Measurements from ENCODE around the gene ANKRD11. TPM values are rescaled to one million over a fixed set of nuclear protein-coding genes. Genes with fewer than 3 reads are reported as not detected.
"Not testable (repeated sequence)": the region's sequence is repeated elsewhere in the genome, so short reads cannot be mapped to it uniquely, and the experiment has no call there.

Gene ANKRD11
- polyA plus RNA-seq, 3 donors, result 98.3 to 127 (median 111) TPM

- DNase-seq (ENCODE audit: extremely low read depth in 1 of 11, low read depth in 9 of 11, low spot score in 4 of 11), result not testable (repeated sequence)
Observed at GRCh38 chr16:89461890-89462289, 28.5 kb downstream of the ANKRD11 start.

- no peak for DNase-seq (ENCODE audit: extremely low read depth in 1 of 11, low read depth in 9 of 11, low spot score in 4 of 11)
Observed at GRCh38 chr16:89460556-89460955, 29.8 kb downstream of the ANKRD11 start.

- DNase-seq (ENCODE audit: extremely low read depth in 1 of 11, low read depth in 9 of 11, low spot score in 4 of 11), result no peak
Observed at GRCh38 chr16:89458967-89459366, 31.4 kb downstream of the ANKRD11 start.

- DNase-seq (ENCODE audit: extremely low read depth in 1 of 11, low read depth in 9 of 11, low spot score in 4 of 11), result no peak
Observed at GRCh38 chr16:89458551-89458950, 31.8 kb downstream of the ANKRD11 start.

GRCh38 chr16:89456419-89456959, 33.9 kb downstream of the ANKRD11 start:
- DNase-seq (ENCODE audit: extremely low read depth in 1 of 11, low read depth in 9 of 11, low spot score in 4 of 11), result no peak

- no peak for DNase-seq (ENCODE audit: extremely low read depth in 1 of 11, low read depth in 9 of 11, low spot score in 4 of 11)
Observed at GRCh38 chr16:89455692-89456091, 34.7 kb downstream of the ANKRD11 start.

- no peak for DNase-seq (ENCODE audit: extremely low read depth in 1 of 11, low read depth in 9 of 11, low spot score in 4 of 11)
Observed at GRCh38 chr16:89455178-89455577, 35.2 kb downstream of the ANKRD11 start.

GRCh38 chr16:89454378-89455125, 35.8 kb downstream of the ANKRD11 start:
- DNase-seq (ENCODE audit: extremely low read depth in 1 of 11, low read depth in 9 of 11, low spot score in 4 of 11), result not testable (repeated sequence)

GRCh38 chr16:89453501-89454321, 36.6 kb downstream of the ANKRD11 start:
- no peak for DNase-seq (ENCODE audit: extremely low read depth in 1 of 11, low read depth in 9 of 11, low spot score in 4 of 11)

- no peak for DNase-seq (ENCODE audit: extremely low read depth in 1 of 11, low read depth in 9 of 11, low spot score in 4 of 11)
Observed at GRCh38 chr16:89452925-89453324, 37.4 kb downstream of the ANKRD11 start.

- DNase-seq (ENCODE audit: extremely low read depth in 1 of 11, low read depth in 9 of 11, low spot score in 4 of 11), result no peak
Observed at GRCh38 chr16:89452241-89452640, 38.1 kb downstream of the ANKRD11 start.

GRCh38 chr16:89450537-89450936, 39.8 kb downstream of the ANKRD11 start:
- DNase-seq (ENCODE audit: extremely low read depth in 1 of 11, low read depth in 9 of 11, low spot score in 4 of 11), result no peak

- no peak for DNase-seq (ENCODE audit: extremely low read depth in 1 of 11, low read depth in 9 of 11, low spot score in 4 of 11)
Observed at GRCh38 chr16:89449726-89450335, 40.5 kb downstream of the ANKRD11 start.

- no peak for DNase-seq (ENCODE audit: extremely low read depth in 1 of 11, low read depth in 9 of 11, low spot score in 4 of 11)
Observed at GRCh38 chr16:89448656-89449055, 41.7 kb downstream of the ANKRD11 start.

GRCh38 chr16:89446975-89447293, 43.4 kb downstream of the ANKRD11 start:
- no peak for DNase-seq (ENCODE audit: extremely low read depth in 1 of 11, low read depth in 9 of 11, low spot score in 4 of 11)

GRCh38 chr16:89446136-89446974, 44.0 kb downstream of the ANKRD11 start:
- DNase-seq (ENCODE audit: extremely low read depth in 1 of 11, low read depth in 9 of 11, low spot score in 4 of 11), result no peak

- DNase-seq (ENCODE audit: extremely low read depth in 1 of 11, low read depth in 9 of 11, low spot score in 4 of 11), result no peak
Observed at GRCh38 chr16:89445166-89445565, 45.2 kb downstream of the ANKRD11 start.

GRCh38 chr16:89444728-89445127, 45.6 kb downstream of the ANKRD11 start:
- no peak for DNase-seq (ENCODE audit: extremely low read depth in 1 of 11, low read depth in 9 of 11, low spot score in 4 of 11)

GRCh38 chr16:89444151-89444723, 46.1 kb downstream of the ANKRD11 start:
- no peak for DNase-seq (ENCODE audit: extremely low read depth in 1 of 11, low read depth in 9 of 11, low spot score in 4 of 11)
